Aorta (tissue), 5 donors: ENCODE data around the gene KCNK6. TPM values are rescaled to one million over a fixed set of nuclear protein-coding genes. Genes with fewer than 3 reads are reported as not detected.

Source experiments
- ATAC-seq: fragments of 200-7000 bp; cut with Tn5 transposase; one replicate; pipeline ENCODE4 v1.9.1; 2022; ENCODE audit warnings: moderate library complexity; ENCODE audit not compliant: low FRiP score
- DNase-seq, 2 donors: peaks; one replicate each; pipeline ENCODE4 v3.0.0-alpha.2; 2020
- H3K27ac ChIP-seq, 2 donors: one replicate each; pipeline ENCODE4 v1.5.1; 2013; ENCODE audit warnings: low read length in 2 of 2, mild to moderate bottlenecking in 2 of 2, moderate library complexity in 2 of 2, control low read depth in 1 of 2, inconsistent platforms in 1 of 2, low read depth in 1 of 2
- H3K27me3 ChIP-seq, 2 donors: one replicate each; pipeline ENCODE4 v1.6.1; 2013; ENCODE audit warnings: control low read depth in 1 of 2, low read length in 1 of 2, mild to moderate bottlenecking in 1 of 2, moderate library complexity in 1 of 2; ENCODE audit not compliant: insufficient read depth in 2 of 2, control insufficient read depth in 1 of 2
- H3K36me3 ChIP-seq, 2 donors: one replicate each; pipeline ENCODE4 v1.6.1; 2013; ENCODE audit warnings: control low read depth in 1 of 2, low read length in 1 of 2, mild to moderate bottlenecking in 1 of 2; ENCODE audit not compliant: insufficient read depth in 2 of 2, control insufficient read depth in 1 of 2
- H3K4me1 ChIP-seq, 2 donors: one replicate each; pipeline ENCODE4 v1.6.1; 2013; ENCODE audit warnings: low read length in 2 of 2, control low read depth in 1 of 2, mild to moderate bottlenecking in 1 of 2, moderate library complexity in 1 of 2; ENCODE audit not compliant: insufficient read depth in 2 of 2, control insufficient read depth in 1 of 2
- H3K4me3 ChIP-seq, 2 donors: one replicate each; pipeline ENCODE4 v1.5.1; 2013; ENCODE audit warnings: low read length in 2 of 2, control low read depth in 1 of 2, mild to moderate bottlenecking in 1 of 2
- H3K9me3 ChIP-seq: one replicate; pipeline ENCODE4 v1.6.1; 2013; ENCODE audit warnings: mild to moderate bottlenecking, low read length; ENCODE audit not compliant: control insufficient read depth
- WGBS, 2 donors: extraction: QIAGEN DNeasy Blood & Tissue Kit; methylation state at CpG; one replicate each; pipeline ENCODE4 v1.1.7; 2013; 5-methylcytosine and 5-hydroxymethylcytosine counted together
- intact Hi-C, 2 donors: fragments of 100-400 bp; cut with DNase I; formaldehyde crosslinking; loops; one replicate each; pipeline versions ENCODE4 v1.14.2 to v1.15.0; 2022
- polyA plus RNA-seq, 2 donors: library from polyadenylated mRNA; stranded (reverse); fragments of 200-250 nt; gene quantifications; one replicate each; pipeline ENCODE4 v1.2.3, GENCODE V29; 2013
- total RNA-seq, 2 donors: library from RNA; stranded (reverse); fragmentation: NEBNext Ultra II Directional; extraction: Animal tissue kit (Norgen Biotek cat#: 25700); gene quantifications; one replicate each; pipeline ENCODE4 v1.2.1, GENCODE V29; 2021
- donor health status: healthy with polysubstance abuse.
- donor health status: Bipolar disorder and iron deficiency.
- donor health status: DM: no; HTN: no; CAD: no.
- donor health status: DM: no; HTN: no; CAD: no.
- donor health status: DM: yes; HTN: yes; CAD: no.

KCNK6 gene
- total and polyA plus RNA-seq, 4 donors = 13.1 to 25.2 (median 21.1) TPM

DNA sequence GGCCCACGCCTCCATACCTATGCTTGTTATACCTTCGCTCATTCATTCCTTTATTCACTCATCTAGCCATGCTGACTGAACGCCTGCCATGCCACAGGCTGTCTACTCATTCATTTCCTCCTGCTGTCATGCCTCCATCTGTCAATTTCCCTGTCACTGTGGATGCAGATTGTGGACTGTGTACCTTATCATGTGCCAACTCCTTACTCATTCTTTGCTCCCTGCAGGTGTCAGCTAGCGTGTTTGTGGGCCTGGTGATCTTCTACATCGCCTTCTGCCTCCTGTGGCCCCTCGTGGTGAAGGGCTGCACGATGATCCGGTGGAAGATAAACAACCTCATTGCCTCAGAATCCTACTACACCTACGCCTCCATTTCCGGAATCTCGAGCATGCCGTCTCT, 50.7 kb downstream of the KCNK6 start:
- intact Hi-C loops = loop anchor here in 1 of 2 donors (5.0 kb wide), 1 partner anchor 33 kb away; the partner anchor contains the start of gene CATSPERG
- no peak overlapping the region for H3K27ac ChIP-seq
- H3K9me3 ChIP-seq = no peaks in the 10 kb centered on the region
- H3K4me1 ChIP-seq = peaks cover 0 to under 1% of the 10 kb centered on the region in 2 donors
- no peak overlapping the region for H3K4me3 ChIP-seq
- H3K36me3 ChIP-seq = no peaks in the 10 kb centered on the region
- H3K27me3 ChIP-seq = no peaks in the 10 kb centered on the region
- 64 to 65% methylated on average over 12 of the region's 12 CpGs for WGBS, 2 donors
- ATAC-seq = no peak
- DNase-seq = no peak

DNA sequence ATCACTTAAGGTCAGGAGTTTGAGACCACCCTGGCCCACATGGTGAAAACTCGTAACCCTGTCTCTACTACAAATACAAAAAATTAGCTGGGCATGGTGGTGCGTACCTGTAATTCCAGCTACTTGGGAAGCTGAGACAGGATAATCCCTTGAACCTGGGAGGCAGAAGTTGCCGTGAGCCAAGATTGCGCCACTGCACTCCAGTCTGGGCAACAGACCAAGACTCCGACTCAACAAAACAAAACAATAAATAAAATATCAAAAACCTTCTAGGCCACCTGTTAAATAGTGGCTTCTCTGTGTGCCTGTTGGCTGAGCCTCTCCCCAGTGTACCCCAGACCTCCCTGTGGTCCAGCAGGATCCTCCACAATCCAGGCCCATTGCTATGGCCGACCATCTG, 51.4 kb downstream of the KCNK6 start:
- no peak overlapping the region for H3K27ac ChIP-seq
- no peaks in the 10 kb centered on the region for H3K9me3 ChIP-seq
- 81 to 83% methylated on average over 6 of the region's 6 CpGs for WGBS, 2 donors
- DNase-seq = no peak
- H3K4me3 ChIP-seq = no peak overlapping the region
- no peaks in the 10 kb centered on the region for H3K36me3 ChIP-seq
- intact Hi-C loops = loop anchor here in 1 of 2 donors (5.0 kb wide), 1 partner anchor 34 kb away; the partner anchor contains the start of gene CATSPERG
- no peak for ATAC-seq
- H3K27me3 ChIP-seq = no peaks in the 10 kb centered on the region
- H3K4me1 ChIP-seq = peaks cover 0 to 8% of the 10 kb centered on the region in 2 donors

GRCh38 chr19:38373907-38374331, 54.3 kb downstream of the KCNK6 start:
- ATAC-seq (no peak), DNase-seq (no peak)
- intact Hi-C loops = loop anchor here (1.0 to 5.0 kb wide), 2 partner anchors 37 to 38 kb away; partner anchors contain the start of gene CATSPERG (in 1 of the 2)
- Histone ChIP-seq H3K27ac (peak overlapping the region in 1 of 2 donors; percentile 43), H3K4me1 (peaks cover 0 to 8% of the 10 kb centered on the region in 2 donors), H3K36me3 (no peaks in the 10 kb centered on the region), H3K9me3 (no peaks in the 10 kb centered on the region), H3K4me3 (no peak overlapping the region), H3K27me3 (no peaks in the 10 kb centered on the region)
- WGBS, 2 donors = 35 to 37% methylated on average over 6 of the region's 6 CpGs

GRCh38 chr19:38374332-38375097, 54.9 kb downstream of the KCNK6 start, which contains the start of gene PSMD8:
Gene PSMD8 (plus strand): TSS chr19:38374571. CDS start chr19:38374602, 31 bp downstream.
- peak; percentile 99 for ATAC-seq
- 0 to 1% methylated on average over 62 to 65 of the region's 65 CpGs for WGBS, 2 donors
- H3K27me3 ChIP-seq = no peaks in the 10 kb centered on the region

DNA sequence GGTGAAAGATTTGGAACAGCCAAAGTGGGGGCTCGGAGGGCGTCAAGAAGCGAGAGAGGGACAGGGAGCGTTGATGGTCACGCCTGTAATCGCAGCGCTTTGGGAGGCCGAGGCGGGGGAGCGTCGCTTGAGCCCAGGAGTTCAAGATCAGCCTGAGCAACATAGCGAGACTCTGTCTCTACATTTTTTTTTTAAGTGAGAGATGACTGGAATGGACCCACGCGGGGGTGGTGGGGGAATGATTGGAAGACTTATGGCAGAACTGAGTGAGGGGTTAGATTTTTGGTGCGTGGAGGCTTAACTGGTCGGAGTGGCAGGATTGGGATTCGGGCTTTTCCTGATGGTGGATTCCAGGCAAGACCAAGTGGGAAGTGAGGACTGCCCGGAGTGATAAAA, 55.5 kb downstream of the KCNK6 start:
- WGBS, 2 donors = 1 to 2% methylated on average over 18 of the region's 18 CpGs
- intact Hi-C loops = no loop called here
- ATAC-seq (no peak), DNase-seq (no peak)
- H3K4me3 ChIP-seq = peak overlapping the region; percentile 47 to 68
- H3K27me3 ChIP-seq = no peaks in the 10 kb centered on the region
- H3K9me3 ChIP-seq = no peaks in the 10 kb centered on the region
- peaks cover 0 to 8% of the 10 kb centered on the region in 2 donors for H3K4me1 ChIP-seq
- no peaks in the 10 kb centered on the region for H3K36me3 ChIP-seq
- H3K27ac ChIP-seq = peak overlapping the region in 1 of 2 donors; percentile 78

More at GRCh38 chr19:38374332-38375097, 54.9 kb downstream of the KCNK6 start, which contains the start of gene PSMD8:
- peak within 1 kb of the TSS in 1 of 2 donors; percentile 78 for H3K27ac ChIP-seq
- intact Hi-C loops = loop anchor here (1.0 to 5.0 kb wide), 2 partner anchors 37 to 38 kb away; partner anchors contain the start of gene CATSPERG (in 1 of the 2)
- peak within 1 kb of the TSS; percentile 47 to 68 for H3K4me3 ChIP-seq
- peaks cover 0 to 8% of the 10 kb centered on the region in 2 donors for H3K4me1 ChIP-seq
- peak; percentile 99 for DNase-seq
- no peaks in the 10 kb centered on the region for H3K36me3 ChIP-seq
- no peaks in the 10 kb centered on the region for H3K9me3 ChIP-seq

DNA sequence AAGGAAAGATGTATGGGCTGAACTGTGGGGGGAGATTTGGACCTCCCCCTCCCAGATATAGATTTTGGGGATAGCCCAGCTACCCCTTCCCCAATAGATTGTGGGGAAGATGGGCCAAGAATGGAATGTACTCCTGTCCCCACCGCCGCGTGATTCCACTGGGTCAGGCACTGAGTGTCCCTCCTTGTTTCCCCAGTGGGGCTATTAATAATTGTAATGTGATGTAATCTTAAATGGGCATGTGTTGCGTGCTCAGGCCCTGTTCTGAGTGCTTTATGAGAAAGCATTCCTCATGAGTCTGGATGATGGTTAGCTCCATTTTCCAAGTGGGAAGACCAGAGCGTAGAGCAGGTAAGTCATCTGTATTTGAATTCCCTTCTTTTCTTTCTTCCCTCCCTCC, 56.1 kb downstream of the KCNK6 start:
- Histone ChIP-seq H3K9me3 (no peaks in the 10 kb centered on the region), H3K4me1 (peaks cover 0 to 8% of the 10 kb centered on the region in 2 donors), H3K27me3 (no peaks in the 10 kb centered on the region), H3K4me3 (peak overlapping the region in 1 of 2 donors; percentile 47), H3K36me3 (no peaks in the 10 kb centered on the region), H3K27ac (no peak overlapping the region)
- intact Hi-C loops = no loop called here
- no peak for ATAC-seq
- DNase-seq = no peak
- 38 to 41% methylated on average over 5 of the region's 5 CpGs for WGBS, 2 donors

DNA sequence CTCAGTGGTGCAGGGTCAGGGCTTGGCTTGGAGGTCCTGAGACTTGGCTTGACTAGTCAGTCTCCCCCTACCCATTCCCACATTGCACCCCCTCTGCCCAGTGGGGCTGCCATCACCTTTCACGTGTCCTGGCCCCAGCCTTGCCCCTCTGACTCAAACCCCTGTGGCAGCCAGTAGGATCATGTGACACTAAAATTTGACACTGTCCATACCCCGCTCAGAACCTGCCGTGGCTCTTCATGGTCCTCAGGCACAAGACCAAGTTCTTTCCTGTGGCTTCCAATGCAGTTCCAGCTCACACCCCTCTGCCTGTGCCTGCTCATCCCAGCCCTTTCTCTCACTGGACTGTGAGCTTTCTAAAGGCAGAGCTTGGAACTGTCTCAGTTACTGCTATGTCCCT, 56.9 kb downstream of the KCNK6 start:
- intact Hi-C loops = no loop called here
- no peak overlapping the region for H3K4me3 ChIP-seq
- peaks cover 0 to 4% of the 10 kb centered on the region in 2 donors for H3K36me3 ChIP-seq
- 64 to 65% methylated on average over 3 of the region's 3 CpGs for WGBS, 2 donors
- DNase-seq (no peak), ATAC-seq (no peak)
- H3K27ac ChIP-seq = no peak overlapping the region
- no peaks in the 10 kb centered on the region for H3K27me3 ChIP-seq
- peaks cover 0 to 8% of the 10 kb centered on the region in 2 donors for H3K4me1 ChIP-seq
- H3K9me3 ChIP-seq = no peaks in the 10 kb centered on the region

DNA sequence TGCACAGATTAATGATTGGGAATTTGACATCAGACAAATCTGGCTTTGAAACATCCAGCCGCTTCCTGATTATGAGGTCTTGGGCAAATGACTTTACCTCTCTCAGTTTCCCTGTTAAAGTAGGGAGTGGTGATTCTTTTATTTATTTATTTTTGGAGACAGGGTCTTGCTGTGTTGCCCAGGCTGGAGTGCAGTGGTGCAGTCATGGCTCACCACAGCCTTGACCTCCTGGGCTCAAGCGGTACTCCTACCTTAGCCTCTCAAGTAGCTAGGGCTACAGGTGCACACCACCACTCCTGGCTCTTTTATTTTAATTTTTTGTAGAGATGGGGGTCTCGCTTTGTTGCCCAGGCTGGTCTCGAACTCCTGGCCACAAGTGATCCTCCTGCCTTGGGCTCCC, 57.4 kb downstream of the KCNK6 start:
- Histone ChIP-seq H3K36me3 (peaks cover 0 to 4% of the 10 kb centered on the region in 2 donors), H3K27me3 (no peaks in the 10 kb centered on the region), H3K4me3 (no peak overlapping the region), H3K27ac (no peak overlapping the region), H3K9me3 (no peaks in the 10 kb centered on the region), H3K4me1 (peaks cover 0 to 8% of the 10 kb centered on the region in 2 donors)
- intact Hi-C loops = no loop called here
- ATAC-seq (no peak), DNase-seq (no peak)
- 98 to 99% methylated on average over 4 of the region's 4 CpGs for WGBS, 2 donors
